Endometrial microvascular endothelial cells (primary cell): ENCODE data around the gene CHTF18. TPM values are rescaled to one million over a fixed set of nuclear protein-coding genes. Genes with fewer than 3 reads are reported as not detected.

Experiments
- in situ Hi-C: cut with HindIII; loops from 2 replicates; pipeline ENCODE4 v1.10.0; 2017; ENCODE audit warnings: low sequenced_read_pairs, low pct_unique_long_range_greater_than_20kb; ENCODE audit errors: inconsistent ontology term
- total RNA-seq: library from RNA; depleted of rRNA; stranded (reverse); fragments of >200 nt; gene quantifications from one replicate; pipeline ENCODE4 v1.2.3, GENCODE V29; 2015; ENCODE audit errors: inconsistent ontology term

Gene CHTF18
- total RNA-seq, 1 donor from 2014 or later, result 33.9 TPM

GRCh38 chr16:787321-787966, 976 bp upstream of the CHTF18 start:
- in situ Hi-C loops, result no loop called here

GRCh38 chr16:787978-788398, 432 bp upstream of the CHTF18 start, which contains the start of gene RPUSD1:
RPUSD1 (minus strand) TSS chr16:788381; CDS start chr16:787737, 644 bp downstream.
- in situ Hi-C loops, result no loop called here

GRCh38 chr16:789191-789850, 901 bp downstream of the CHTF18 start:
- in situ Hi-C loops, result no loop called here

- in situ Hi-C loops, result no loop called here
Measured at GRCh38 chr16:790086-790485, 1.7 kb downstream of the CHTF18 start.

- in situ Hi-C loops, result no loop called here
Measured at GRCh38 chr16:791131-791530, 2.7 kb downstream of the CHTF18 start.

GRCh38 chr16:792221-792995, 4.0 kb downstream of the CHTF18 start:
- in situ Hi-C loops, result no loop called here

- in situ Hi-C loops, result no loop called here
Measured at GRCh38 chr16:793414-793813, 5.0 kb downstream of the CHTF18 start.

GRCh38 chr16:794091-794822, 5.8 kb downstream of the CHTF18 start:
- in situ Hi-C loops, result no loop called here

GRCh38 chr16:794853-795466, 6.5 kb downstream of the CHTF18 start:
- in situ Hi-C loops, result no loop called here

GRCh38 chr16:795580-796229, 7.3 kb downstream of the CHTF18 start:
- in situ Hi-C loops, result no loop called here

- in situ Hi-C loops, result no loop called here
Measured at GRCh38 chr16:796296-797119, 8.1 kb downstream of the CHTF18 start.

GRCh38 chr16:797120-797420, 8.7 kb downstream of the CHTF18 start:
- in situ Hi-C loops, result no loop called here

- in situ Hi-C loops, result no loop called here
Measured at GRCh38 chr16:797686-798085, 9.3 kb downstream of the CHTF18 start.

GRCh38 chr16:798666-799065, 10.2 kb downstream of the CHTF18 start:
- in situ Hi-C loops, result no loop called here

- in situ Hi-C loops, result no loop called here
Measured at GRCh38 chr16:799111-799947, 10.9 kb downstream of the CHTF18 start.

- in situ Hi-C loops, result no loop called here
Measured at GRCh38 chr16:799948-800833, 11.8 kb downstream of the CHTF18 start, which contains the start of gene GNG13. GNG13 (minus strand) TSS chr16:800734; CDS start chr16:799077, 1,657 bp downstream.
